NCI-H2171 treated with DMSO at 0.1 percent for 48 hours (cell line): ENCODE measurements around the gene STXBP3.

Source experiments
- DNase-seq: peaks from one replicate; lab custom pipeline; 2025; lab: John Stamatoyannopoulos, UW

STXBP3 gene

DNA sequence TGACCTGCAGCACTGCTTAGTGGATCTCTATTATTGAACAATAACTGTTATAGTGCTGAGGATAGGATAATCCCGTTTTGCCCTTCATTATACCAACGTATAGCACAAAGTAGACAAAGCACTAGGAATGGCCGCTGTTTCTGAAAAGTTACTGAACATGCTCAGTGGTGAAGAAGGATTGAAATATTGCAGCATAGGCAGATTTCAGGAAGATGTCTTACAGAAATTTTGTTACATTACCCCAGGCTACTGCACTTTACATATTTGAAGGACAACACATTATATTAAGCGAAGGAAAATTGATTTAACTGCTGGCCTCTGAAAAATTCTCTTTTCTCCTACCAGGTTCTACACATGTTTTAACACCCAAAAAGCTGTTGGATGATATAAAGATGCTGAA is 62.0 kb downstream of the STXBP3 start:
- DNase-seq, result no peak

DNA sequence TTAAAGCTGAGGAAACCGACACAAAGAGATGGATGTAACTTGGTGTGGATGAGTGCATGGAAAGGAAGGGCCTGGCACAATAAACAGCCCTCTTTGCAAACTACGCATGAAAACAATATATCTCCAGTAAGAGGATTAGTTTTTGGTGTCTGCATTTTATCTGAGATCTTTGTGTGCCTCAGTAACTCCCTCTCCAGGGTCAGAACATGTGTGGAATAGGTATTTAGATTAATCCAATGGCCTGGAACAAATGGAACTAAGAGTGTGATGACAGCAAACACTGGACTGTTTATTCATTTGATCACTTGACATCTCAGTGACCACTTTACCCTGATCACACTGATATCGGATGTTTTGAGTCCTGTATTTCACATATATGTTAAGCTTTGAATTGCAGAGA is 65.1 kb downstream of the STXBP3 start:
- DNase-seq, result no peak

DNA sequence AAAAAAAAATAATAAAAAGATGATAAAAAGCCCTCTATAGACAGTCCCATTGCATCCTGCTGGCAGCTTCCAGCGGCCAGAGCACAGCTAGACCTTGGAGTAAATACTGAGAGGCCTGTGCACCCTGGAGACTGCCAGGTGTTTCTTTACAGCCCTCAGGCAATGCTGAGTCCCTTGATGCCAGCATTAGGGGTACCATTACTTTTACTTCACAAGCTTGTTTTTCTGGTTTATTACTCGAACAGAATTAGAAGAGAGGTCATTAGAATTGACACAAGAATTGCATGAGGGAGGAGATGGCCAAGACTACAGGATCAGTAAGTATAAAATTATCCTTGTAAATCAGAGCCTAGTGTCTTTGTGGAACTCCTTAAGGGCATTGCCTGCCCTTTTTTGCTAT is 66.9 kb downstream of the STXBP3 start:
- DNase-seq, result no peak

DNA sequence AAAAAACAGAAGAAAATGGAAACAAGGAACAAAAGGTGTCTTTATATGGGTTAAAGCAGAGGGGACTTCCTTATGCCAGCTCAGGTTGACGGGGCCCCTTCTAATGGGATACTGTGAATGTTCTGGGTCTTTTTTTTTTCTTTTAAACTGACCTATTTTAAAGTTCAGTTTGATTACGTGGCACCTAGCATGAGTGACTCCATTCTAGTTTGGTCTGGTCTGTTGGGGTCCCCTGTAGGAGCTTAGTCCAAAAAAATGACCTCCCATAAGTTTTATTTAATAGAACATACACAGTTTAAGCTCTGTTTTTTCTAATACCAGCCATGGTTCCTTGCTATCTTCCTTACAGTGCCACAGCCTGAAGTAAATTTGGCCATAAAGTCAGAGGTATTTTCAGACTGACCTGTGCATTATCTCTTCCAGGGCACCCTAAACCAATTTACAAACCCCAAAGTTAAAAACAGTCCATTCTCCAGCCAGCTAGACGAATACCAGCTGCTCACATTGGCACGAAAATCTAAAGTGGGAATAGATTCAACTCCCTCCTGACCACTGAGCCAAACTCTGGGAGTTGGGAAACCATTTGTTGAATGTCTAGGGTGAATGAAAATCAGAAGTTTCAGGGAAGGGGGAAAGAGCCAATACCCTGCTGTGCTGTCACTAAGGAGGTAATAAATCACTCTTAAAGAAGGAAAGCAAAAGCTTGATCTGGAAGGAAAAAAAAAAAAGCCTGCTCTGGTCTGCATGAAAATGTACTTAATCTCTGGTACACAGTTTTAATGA is 68.1 kb downstream of the STXBP3 start:
- no peak for DNase-seq

DNA sequence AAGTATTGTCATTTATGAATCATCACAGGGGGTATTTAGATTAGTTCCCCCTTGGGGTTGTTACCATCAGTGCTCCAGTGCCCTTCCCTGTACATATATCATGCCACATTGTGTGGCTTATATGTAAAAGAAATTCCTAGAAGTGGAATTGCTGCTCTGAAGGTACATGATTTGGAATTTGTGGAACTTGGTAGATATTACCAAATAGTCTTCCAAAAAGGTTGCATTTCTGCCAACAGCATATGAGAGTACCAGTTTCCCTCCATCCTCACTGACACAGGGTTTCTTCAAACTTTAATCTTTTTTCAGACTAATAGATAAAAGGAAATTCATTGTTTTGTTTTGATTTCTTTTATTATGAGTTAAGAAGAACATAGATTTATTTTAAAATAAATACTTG is 69.1 kb downstream of the STXBP3 start:
- no peak for DNase-seq

DNA sequence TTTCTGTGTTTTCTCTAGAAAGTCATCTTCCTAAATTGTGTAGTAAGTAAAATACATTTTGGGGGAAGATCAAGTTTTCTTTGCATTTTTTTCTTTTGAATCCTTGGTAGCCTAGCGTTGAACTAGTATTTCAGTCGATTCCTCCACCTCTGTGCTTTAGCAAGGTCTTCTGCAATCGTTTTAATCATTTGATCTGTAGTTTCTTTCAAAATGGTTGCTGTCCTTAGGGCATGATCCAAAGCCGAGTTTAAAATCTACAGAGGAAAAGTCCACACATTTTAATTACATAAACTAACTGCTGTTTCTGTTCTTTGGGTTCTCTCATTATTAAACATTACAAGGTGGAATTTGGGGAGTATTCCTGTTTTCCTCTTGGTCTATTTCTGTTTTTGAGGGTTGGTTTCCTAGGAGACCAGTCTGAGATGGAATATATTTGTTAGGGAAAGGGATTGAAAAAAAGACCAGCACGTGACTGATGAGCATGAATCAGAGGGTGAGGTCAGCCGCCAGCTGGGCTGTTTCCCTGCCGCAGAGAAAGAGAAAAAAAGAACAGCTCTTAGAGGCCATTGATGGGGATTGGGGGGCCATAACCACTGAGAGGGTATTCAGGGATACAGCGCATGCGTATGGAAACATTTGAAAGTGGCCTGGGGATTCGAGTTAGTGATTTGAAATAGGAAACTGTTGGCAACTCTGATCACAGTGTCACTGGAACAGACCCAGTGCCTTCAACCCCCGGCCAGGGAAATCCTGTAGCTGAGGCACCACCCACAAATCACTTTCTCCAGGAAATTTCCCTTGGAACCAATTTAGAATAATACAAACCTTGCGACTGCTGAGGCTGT is 69.8 kb downstream of the STXBP3 start:
- DNase-seq, result peak; percentile 95

DNA sequence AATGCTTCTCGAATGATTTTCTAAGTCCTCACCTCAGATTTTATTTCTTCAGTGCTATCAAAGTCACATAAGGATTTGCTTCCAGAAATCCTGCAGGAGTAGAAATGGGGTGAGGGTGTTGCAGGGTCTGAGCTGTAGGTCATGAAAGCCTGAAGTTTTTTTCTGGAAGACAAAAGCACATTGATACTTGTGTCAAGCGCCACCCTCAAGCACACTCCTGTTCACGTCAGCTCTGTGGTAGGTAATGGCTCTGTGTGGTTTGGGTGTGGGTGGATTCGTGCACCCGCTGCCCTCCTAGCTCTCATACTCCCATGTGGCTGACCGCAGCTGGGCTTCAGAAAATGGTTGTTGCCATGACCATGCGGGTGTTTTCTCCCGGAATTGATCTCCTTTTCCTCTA is 70.5 kb downstream of the STXBP3 start:
- DNase-seq, result peak; percentile 32

DNA sequence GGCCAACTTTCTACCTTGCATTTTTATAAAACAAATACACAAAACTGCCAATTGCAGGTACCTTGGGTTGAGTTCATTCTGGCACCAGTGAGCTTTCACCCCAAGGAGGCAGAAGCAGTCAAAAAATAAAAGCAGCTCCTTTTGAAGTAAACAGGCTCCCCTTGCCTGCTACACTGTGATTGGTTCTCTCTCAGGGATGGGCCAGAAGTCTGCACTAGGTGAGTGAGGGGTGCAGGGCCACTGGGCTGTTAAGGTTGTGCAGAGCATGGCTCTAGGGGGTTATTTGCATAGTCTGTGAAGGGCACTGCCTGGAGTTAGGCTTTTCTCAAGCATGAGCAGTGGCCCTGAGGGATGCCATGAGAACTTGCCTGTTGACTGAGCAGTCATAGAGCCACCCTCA is 71.3 kb downstream of the STXBP3 start:
- DNase-seq, result no peak

DNA sequence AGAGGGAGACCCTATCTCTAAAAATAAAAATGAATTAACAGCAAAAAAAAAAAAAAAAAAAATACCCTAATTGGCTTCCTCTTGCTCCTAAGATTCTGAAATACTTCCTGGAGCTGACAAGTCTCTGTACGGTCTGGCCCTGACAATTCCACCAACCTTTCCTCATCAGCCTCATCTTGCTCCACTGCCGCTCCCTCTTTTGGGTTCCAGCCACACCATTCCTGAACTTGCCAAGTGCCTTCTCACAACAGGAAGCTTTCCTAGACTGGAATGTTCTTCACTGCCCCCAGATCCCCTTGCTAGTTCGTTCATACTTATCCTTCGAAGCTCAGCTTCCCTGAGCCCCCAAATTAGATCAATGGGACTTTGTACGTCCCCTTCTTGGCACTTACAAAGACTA is 73.4 kb downstream of the STXBP3 start:
- DNase-seq, result no peak

DNA sequence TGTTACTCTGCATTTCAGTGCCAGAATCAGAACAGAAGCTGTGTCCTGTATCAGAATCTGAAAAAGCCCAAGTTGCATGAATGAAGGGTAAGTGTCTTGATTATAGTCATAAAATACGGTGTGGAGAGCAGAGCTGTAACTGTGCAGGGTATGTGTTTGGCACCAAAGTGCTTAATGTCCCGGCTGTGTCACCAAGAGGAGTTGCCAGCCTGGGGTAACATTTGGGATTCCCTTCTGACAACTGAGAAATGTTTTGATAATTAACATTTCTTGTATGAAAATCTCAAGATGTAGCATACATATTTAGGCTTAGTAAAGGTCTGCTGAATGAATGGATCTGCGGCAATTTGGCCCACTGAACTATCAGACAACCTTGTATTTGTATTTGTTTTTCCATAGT is 77.2 kb downstream of the STXBP3 start:
- DNase-seq, result no peak

DNA sequence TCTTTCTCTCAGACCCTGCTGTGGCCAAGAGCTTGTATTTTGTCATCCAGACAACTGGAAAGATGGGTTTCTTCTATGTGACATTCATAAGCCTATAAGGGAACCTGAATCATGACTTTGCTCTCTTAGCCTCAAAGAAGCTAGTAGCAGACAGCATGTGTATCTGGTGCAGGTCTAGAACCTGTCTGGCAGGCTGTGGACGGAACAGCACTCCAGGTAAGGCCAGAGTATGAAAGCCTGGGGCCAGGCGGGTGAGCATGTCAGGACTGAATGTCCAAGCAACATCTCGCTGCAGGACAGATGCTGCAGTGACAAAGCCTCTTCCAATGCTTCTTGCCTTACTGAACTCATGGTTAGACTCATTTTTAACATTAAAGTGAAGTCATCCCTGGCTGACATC is 77.6 kb downstream of the STXBP3 start:
- no peak for DNase-seq

DNA sequence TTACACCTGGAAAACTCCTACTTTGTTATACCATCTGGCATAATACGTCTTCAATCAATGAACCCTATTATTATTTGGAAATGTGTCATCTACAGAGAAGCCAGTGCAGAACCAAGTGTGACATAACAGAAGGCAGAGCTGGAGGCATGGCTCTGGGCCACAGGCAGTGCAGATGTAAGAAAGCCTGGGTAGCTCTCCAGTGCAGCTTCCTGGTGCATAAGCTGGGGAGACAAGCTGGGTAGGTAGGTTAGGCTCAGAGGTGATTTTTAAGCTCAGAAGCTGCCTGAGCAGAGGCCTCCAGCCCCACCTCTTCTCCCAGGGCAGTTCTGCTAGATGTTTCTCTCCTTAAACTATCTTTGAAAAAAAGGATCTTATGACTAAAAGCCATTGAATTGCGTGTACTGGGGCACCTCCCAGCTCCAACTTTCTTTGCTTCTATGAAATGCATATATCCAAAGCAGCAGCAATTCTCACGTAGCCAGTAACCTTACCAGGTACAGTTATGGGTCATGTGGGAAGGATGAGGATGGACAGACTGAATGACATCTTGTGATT is 79.7 kb downstream of the STXBP3 start:
- DNase-seq, result peak; percentile 88

DNA sequence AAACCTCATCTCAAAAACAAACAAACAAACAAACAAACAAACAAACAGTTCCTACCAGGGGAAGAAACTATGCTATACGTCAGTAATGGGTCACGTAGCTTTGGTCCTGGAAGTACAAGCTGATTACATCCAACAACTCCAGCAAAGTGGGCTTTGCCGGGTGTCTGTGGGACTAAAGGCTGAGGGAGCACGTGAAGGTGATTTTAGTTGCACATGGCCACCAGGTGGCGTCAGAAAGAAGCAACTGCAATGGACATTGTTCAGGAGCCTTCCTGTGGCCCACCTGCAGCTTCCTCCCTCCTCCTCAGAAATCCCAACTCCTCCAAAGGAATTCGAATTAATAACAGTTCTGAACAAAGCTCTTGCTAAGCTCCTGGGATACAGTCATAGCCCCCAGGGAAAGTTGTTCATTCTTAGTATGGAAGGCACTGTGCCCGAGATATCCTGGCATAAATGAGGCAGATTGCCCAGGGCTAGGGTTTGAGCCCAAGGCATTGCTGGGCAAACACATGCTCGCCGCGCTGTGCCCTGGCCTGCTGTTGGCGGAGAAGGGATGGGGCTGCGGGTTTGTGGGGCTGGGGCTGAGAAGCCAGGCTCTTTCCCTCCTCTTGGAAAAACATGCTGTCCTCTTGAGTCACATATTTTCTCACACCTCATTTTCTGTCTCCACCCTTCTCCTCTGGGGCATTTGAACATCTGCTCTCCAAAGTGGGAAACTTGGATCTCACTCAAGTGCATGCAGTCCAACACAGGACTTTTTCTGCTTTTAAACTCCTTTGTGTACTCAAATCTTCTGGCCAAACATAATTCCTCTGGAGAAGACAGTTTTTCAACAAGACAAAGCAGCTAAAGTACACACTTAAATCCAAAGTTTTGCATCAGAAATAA is 81.8 kb downstream of the STXBP3 start:
- peak; percentile 79 for DNase-seq

DNA sequence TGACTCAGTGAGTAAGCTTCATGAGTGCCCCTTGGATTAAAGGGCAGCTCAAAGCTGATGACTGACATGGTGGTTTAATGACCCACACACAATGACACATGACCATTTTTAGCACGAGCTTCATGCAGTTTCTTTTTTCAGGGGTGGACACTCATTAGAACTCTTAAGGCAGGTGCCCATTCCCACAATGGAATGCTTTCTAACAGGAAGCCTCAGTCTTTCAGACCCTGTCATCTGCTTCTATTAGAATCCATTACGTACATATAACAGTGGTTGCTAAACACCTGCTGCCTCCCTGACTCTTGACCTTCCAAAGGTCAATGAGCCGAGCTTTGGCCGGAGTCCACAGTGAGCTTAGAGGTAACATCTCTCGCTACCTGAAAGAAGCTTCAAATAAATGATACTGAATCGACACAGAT is 83.0 kb downstream of the STXBP3 start:
- no peak for DNase-seq

DNA sequence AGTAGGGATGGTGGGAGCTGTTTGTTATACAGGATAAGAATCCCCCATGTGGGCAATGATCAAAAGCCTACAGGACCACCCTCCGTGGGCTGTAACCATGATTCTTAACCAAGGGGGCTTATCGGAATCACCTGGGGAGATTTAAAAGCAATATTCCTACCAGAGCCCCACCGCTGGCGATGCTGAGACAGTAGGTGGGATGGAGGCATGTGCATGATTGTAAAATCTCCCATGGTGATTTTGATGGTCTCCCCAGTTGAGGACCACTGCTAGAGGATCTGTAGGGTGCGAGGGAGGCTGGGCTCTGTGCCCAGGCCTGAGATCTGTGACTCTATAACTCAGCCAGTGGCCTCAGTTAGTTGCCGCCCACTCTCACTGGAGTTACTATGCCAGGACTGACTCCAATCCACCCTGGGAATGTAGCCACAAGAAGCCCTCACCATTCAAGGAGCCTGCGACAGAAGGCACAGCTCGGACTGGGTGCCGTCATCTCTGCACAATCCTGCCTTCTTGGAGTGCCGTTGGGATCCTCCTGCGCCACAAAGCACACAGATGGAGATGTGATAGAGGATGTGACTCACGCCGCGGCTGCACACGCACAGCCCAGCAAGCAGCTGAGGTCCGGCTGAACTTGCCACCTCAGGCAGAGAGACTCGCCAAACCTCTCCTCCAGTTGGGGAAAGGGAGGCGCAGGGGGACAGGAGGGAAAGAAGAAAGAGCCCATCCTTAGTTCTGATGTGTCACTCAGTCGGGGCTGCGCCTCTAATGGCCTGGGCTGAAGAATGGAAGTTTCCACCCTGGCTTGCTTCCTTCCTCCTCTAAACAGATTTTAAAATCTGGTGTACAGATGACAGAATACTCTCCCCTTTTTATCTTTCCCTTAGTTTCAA is 83.9 kb downstream of the STXBP3 start:
- DNase-seq, result peak; percentile 32

DNA sequence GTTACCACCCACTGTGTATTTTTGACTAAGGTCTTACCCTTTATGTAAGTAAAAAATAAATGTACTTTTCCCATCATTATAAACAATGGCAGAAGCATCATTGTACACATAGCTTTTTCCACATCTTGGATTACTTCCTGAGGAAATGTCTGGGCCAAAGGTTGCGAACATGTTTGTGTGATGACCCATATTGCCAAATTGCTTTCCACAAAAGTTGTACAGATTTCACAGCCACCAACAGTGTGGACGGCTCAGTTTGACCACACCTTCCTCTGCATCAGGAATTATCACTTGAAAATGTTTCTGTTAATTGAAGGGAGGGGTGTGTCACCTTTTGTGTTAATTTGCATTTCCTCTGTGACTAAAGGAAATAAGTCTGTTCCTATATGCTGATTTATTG is 84.8 kb downstream of the STXBP3 start:
- no peak for DNase-seq

DNA sequence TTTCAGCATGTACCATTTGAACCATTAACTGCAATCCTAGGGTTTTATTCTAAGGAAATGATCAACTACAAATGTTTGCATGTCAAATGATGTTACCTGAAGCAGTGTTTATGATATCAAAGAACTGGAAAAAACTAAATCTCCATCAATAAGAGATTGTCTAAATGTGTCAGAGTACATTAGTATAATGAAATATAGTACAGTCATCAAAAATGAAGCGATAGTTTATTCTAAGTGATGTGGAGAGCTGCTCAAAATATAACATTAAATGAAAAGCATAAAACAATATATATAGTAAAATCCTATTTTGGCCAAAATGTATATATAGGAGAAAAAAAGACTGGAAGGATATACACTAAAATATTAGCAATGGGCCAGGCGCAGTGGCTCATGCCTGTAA is 86.5 kb downstream of the STXBP3 start:
- no peak for DNase-seq

DNA sequence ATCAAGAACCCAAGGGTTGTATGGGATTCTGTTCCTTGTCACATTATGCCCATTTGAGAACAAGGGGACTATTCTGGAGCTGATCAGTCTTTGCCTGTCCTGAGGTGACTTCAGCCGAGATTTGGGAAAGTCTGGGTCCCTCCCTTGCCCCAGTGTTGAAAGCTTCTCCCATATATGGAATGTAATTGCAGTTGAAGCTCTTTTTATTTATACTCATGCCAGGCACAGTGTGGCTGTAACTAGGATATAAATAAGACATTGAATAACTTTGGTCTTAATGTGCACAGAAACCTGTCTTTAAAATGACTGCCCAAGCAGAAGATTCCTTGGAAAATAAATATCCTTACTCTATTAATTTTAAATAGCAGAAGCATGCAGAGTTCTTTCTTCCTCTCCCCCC is 95.2 kb downstream of the STXBP3 start:
- DNase-seq, result no peak

DNA sequence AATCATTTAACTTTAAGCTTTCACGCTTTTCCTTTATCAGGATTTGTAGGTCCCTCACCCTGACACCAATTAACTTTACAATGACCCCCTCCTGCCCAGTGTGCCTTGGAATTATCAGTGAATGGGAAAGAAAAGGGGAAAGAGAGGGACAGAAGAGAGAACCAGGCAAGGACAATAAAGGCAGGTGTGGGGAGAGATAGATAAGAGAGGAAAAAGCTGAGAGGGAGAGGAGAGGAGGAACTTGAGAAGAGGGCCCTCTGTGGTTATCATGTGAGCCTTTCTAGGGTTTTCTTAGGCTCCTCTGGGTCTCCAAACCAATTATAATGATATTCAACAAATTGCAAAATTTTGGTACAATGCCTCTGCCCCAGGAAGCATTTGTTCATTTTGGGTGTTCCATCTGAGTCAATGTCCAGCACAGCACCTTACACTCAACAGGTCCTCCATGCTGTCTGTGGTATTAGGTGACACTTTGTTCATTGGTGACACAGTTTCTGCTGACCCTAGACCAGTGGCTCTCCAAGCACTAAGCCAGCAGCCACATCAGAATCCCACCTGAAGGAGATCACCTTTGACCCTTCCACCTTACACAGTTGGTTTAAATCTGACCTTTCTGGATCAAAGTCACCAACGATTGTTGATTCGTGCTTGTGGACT is 96.2 kb downstream of the STXBP3 start:
- no peak for DNase-seq

DNA sequence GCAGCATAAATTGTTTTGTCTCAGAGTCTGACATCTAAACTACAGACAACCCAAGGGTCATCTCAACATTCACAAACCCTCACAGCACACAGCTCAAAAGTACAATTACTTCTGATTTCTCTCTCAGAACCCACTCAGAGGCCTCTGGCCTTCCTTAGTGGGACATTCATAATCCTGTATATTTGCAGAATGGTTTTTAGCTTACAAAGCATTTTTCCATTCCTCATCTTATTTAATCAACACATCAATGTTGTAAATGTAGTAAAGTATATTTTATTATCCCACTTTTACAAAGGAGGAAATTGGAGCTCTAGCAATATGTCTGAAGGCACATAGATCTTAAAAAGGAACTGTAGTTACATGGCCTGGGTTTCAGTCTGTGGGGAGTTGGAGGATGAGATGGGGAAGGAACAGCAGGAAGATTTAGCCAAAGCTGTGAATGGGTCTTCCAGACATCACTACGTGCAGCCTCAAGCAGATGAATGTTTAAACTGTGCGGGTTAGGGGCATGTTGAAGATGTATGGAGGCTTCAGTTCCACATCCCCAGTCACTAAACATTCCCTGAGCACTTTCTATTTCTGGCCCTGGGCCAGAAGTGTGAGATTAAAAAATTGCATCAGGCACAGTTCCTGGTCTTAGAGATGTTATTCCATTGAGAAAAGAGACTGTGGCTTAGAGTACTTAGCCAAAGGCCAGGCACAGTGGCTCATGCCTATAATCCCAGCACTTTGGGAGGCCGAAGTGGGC is 97.1 kb downstream of the STXBP3 start:
- no peak for DNase-seq
